ENCODE results near the gene CHTOP.

CHTOP gene

GRCh38 chr1:153626904-153627714, 6.8 kb upstream of the CHTOP start, which contains the start of gene S100A13:
S100A13 (minus strand) TSS chr1:153627505; CDS start chr1:153626472, 1,033 bp downstream.
- H3K9me3 ChIP-seq (ENCODE audit: severe bottlenecking): no peaks in the 10 kb centered on the region
- DNase-seq: peak; percentile 100
- H3K27me3 ChIP-seq (ENCODE audit: insufficient read depth, low read depth, severe bottlenecking): no peaks in the 10 kb centered on the region
- peak within 1 kb of the TSS; percentile 79 for H3K27ac ChIP-seq
- TF ChIP-seq, protein P1, sequence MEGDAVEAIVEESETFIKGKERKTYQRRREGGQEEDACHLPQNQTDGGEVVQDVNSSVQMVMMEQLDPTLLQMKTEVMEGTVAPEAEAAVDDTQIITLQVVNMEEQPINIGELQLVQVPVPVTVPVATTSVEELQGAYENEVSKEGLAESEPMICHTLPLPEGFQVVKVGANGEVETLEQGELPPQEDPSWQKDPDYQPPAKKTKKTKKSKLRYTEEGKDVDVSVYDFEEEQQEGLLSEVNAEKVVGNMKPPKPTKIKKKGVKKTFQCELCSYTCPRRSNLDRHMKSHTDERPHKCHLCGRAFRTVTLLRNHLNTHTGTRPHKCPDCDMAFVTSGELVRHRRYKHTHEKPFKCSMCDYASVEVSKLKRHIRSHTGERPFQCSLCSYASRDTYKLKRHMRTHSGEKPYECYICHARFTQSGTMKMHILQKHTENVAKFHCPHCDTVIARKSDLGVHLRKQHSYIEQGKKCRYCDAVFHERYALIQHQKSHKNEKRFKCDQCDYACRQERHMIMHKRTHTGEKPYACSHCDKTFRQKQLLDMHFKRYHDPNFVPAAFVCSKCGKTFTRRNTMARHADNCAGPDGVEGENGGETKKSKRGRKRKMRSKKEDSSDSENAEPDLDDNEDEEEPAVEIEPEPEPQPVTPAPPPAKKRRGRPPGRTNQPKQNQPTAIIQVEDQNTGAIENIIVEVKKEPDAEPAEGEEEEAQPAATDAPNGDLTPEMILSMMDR (IDR thresholded peaks at IDR 0.05; ENCODE audit: low read depth, low read length): peak; percentile 100
- H3K4me3 ChIP-seq (ENCODE audit: low read depth, low read length): peak within 1 kb of the TSS; percentile 61
- H3K36me3 ChIP-seq: peaks cover 43% of the 10 kb centered on the region

DNA sequence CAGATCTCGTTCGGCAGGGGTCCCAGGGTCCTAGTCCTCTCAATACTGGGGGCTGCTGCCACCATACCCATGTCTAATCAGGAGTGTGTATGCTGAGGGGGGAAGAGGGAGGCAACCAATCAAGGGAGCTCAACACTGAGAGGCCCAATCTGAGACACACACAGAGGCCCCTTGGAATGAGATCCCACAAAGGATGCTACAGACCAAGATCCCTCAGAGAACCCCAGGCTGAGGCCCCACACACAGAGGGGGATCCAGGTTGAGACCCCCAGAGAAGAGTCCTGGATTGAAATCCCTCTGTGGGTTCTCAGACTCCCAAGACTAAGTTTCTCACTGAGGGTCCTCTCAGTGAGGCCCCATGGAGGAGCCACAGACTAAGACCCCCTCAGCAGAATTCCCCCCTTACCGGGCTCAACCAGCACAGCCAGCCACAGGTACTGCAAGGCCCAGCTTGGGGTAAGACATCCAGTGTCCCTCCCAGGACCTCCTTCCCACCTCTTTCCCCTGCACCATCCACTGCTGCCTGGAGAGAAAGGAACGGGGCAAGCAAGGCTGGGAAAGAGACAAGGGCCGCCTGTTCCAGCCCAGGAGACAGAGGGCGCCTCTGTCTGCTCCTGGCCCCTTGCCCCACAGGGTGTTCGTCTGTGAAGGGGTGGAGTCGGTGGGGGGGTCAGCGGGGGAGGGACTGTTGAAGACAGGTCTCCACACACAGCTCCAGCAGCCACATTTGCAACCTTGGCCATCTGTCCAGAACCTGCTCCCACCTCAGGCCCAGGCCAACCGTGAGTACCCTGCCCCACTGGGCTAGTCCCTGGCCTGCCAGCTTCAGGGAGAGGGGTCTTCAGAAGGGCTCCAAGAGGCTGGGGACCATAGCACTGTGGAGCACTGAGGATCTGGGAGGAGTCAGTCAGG, 5.9 kb upstream of the CHTOP start, which contains the start of gene S100A1:
TSS of gene S100A1 (plus strand) at position 720 of the 912 bp plus-strand sequence. CDS start 2,088 bp downstream, outside the sequence.
- H3K27ac ChIP-seq: peak within 1 kb of the TSS; percentile 79

GRCh38 chr1:153628638-153629342, 5.1 kb upstream of the CHTOP start:
- Histone ChIP-seq H3K9me3 (ENCODE audit: severe bottlenecking) (peaks cover 6% of the 10 kb centered on the region), H3K4me3 (ENCODE audit: low read depth, low read length) (no peak overlapping the region), H3K36me3 (peaks cover 40% of the 10 kb centered on the region), H3K27ac (peak overlapping the region; percentile 79), H3K27me3 (ENCODE audit: insufficient read depth, low read depth, severe bottlenecking) (no peaks in the 10 kb centered on the region)
- TF ChIP-seq, protein P1 (IDR thresholded peaks at IDR 0.05; ENCODE audit: low read depth, low read length): no peak
- peak; percentile 31 for DNase-seq

More for the DNA sequence above, 5.9 kb upstream of the CHTOP start, which contains the start of gene S100A1:
- no peaks in the 10 kb centered on the region for H3K9me3 ChIP-seq (ENCODE audit: severe bottlenecking)
- peak within 1 kb of the TSS; percentile 61 for H3K4me3 ChIP-seq (ENCODE audit: low read depth, low read length)
- DNase-seq: peak; percentile 84
- no peaks in the 10 kb centered on the region for H3K27me3 ChIP-seq (ENCODE audit: insufficient read depth, low read depth, severe bottlenecking)
- H3K36me3 ChIP-seq: peaks cover 40% of the 10 kb centered on the region
- TF ChIP-seq, protein P1 (IDR thresholded peaks at IDR 0.05; ENCODE audit: low read depth, low read length): peak; percentile 39; the same call in 1 of the 2 replicates

- Histone ChIP-seq H3K4me3 (ENCODE audit: low read depth, low read length) (no peak overlapping the region), H3K27ac (peak overlapping the region; percentile 79), H3K27me3 (ENCODE audit: insufficient read depth, low read depth, severe bottlenecking) (no peaks in the 10 kb centered on the region), H3K9me3 (ENCODE audit: severe bottlenecking) (peaks cover 6% of the 10 kb centered on the region), H3K36me3 (peaks cover 38% of the 10 kb centered on the region)
- no peak for DNase-seq
- TF ChIP-seq, protein P1 (IDR thresholded peaks at IDR 0.05; ENCODE audit: low read depth, low read length): no peak
Measured at GRCh38 chr1:153629343-153629665, 4.6 kb upstream of the CHTOP start.

DNA sequence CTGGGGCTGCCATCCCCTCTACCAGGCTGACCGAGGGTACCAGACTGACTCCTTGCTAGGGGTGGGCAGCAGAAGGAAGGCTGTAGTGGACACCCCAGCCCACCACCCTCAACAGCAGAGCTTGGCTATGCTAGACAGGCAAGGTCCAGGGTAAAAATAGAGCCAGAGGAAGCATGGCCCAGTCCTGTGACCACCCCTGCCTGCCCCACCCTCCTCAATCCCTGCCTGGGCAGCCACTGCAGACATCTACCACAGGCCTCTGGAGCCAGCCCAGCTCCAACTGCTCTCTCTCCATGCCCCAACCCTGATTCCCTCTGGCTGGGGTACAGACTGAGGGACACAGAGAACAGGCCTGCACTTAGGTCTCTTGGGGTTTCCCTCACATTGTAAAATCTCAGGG, 3.9 kb upstream of the CHTOP start:
- Histone ChIP-seq H3K36me3 (peaks cover 34% of the 10 kb centered on the region), H3K27me3 (ENCODE audit: insufficient read depth, low read depth, severe bottlenecking) (no peaks in the 10 kb centered on the region), H3K9me3 (ENCODE audit: severe bottlenecking) (peaks cover 6% of the 10 kb centered on the region), H3K27ac (peak overlapping the region; percentile 79), H3K4me3 (ENCODE audit: low read depth, low read length) (no peak overlapping the region)
- DNase-seq: no peak
- TF ChIP-seq, protein P1 (IDR thresholded peaks at IDR 0.05; ENCODE audit: low read depth, low read length): no peak
